A549 (cell line): ENCODE measurements around the gene ADARB1. TPM values are rescaled to one million over a fixed set of nuclear protein-coding genes. Genes with fewer than 3 reads are reported as not detected.

Source experiments
- ATAC-seq, 2 experiments: fragments of 200-7000 bp in 1 of 2; fragments of >200 bp in 1 of 2; cut with Nextera tagmentation in 1 of 2; cut with Tn5 transposase in 1 of 2; 3 replicates each; pipeline versions ENCODE4 v1.8.0 to v1.9.1; 2018 to 2020; ENCODE audit warnings: mild to moderate bottlenecking in 1 of 2, moderate library complexity in 1 of 2
- CTCF ChIA-PET: fragments of 300-600 bp; sonication (Branson Sonifier 250); formaldehyde crosslinking; extraction: SDS; loops from one replicate; lab custom pipeline; 2021; ENCODE audit warnings: antibody characterized with exemption, inconsistent platforms; lab: Yijun Ruan, JAX
- POLR2A ChIA-PET: fragments of 350-600 bp; formaldehyde crosslinking; extraction: SDS; loops from one replicate; lab custom pipeline; 2021; ENCODE audit warnings: antibody characterized with exemption, inconsistent platforms; lab: Yijun Ruan, JAX
- DNase-seq, 2 experiments: peaks; one replicate each; pipeline versions ENCODE4 v3.0.0 to v3.0.0-alpha.2; 2011 to 2016; ENCODE audit warnings: low read depth in 1 of 2, low spot score in 1 of 2
- FAIRE-seq: peaks from 2 replicates; lab custom pipeline; 2011; peaks lifted over from hg19 to GRCh38; lab: Jason Lieb, UNC
- H3K27ac ChIP-seq, 2 experiments: fragments of >200 bp; sonication (Bioruptor Twin); formaldehyde crosslinking; 3 replicates each; pipeline ENCODE4 v1.5.1; 2016 to 2017
- H3K4me1 ChIP-seq: fragments of >200 bp; sonication (Bioruptor Twin); formaldehyde crosslinking; 3 replicates; pipeline ENCODE4 v1.6.1; 2016
- H3K4me2 ChIP-seq: fragments of >200 bp; sonication (Bioruptor Twin); formaldehyde crosslinking; 3 replicates; pipeline ENCODE4 v1.6.1; 2016
- H3K4me3 ChIP-seq: fragments of >200 bp; sonication (Bioruptor Twin); formaldehyde crosslinking; 3 replicates; pipeline ENCODE4 v1.5.1; 2016
- H3K9me3 ChIP-seq: fragments of >200 bp; sonication (Bioruptor Twin); formaldehyde crosslinking; 3 replicates; pipeline ENCODE4 v1.6.1; 2016
- BCL3 ChIP-seq: fragments of >200 bp; sonication (Bioruptor Twin); formaldehyde crosslinking; IDR thresholded peaks from 3 replicates; pipeline ENCODE4 v1.6.1; 2016
- CBX8 ChIP-seq: fragments of 200-600 bp; sonication (generic); IDR thresholded peaks from 2 replicates; pipeline ENCODE4 v1.6.1; 2016
- CEBPB ChIP-seq, 2 experiments: fragments of >200 bp in 1 of 2; sonication (Bioruptor Twin) in 1 of 2; formaldehyde crosslinking in 1 of 2; IDR thresholded peaks; 2 replicates each; pipeline ENCODE4 v1.6.1; 2012 to 2016
- CHD4 ChIP-seq: fragments of 200-600 bp; sonication (generic); IDR thresholded peaks from 2 replicates; pipeline ENCODE4 v1.6.1; 2016; ENCODE audit warnings: antibody characterized with exemption, mild to moderate bottlenecking, borderline replicate concordance
- CTCF ChIP-seq: fragments of >200 bp; sonication (Bioruptor Twin); formaldehyde crosslinking; IDR thresholded peaks from 3 replicates; pipeline ENCODE4 v1.5.1; 2016
- E2F6 ChIP-seq: IDR thresholded peaks from 2 replicates; pipeline ENCODE4 v1.6.1; 2012; ENCODE audit warnings: low read depth, borderline replicate concordance
- EHF ChIP-seq: fragments of 250-450 bp; sonication (Bioruptor Pico); IDR thresholded peaks from 2 replicates; pipeline ENCODE4 v1.5.0; 2020; ENCODE audit warnings: mild to moderate bottlenecking
- EHMT2 ChIP-seq: fragments of 200-600 bp; sonication (generic); IDR thresholded peaks from 2 replicates; pipeline ENCODE4 v1.6.1; 2016; ENCODE audit warnings: antibody characterized with exemption, low read depth, mild to moderate bottlenecking, moderate library complexity
- ELK1 ChIP-seq: fragments of 150-350 bp; IDR thresholded peaks from 2 replicates; pipeline ENCODE4 v1.6.1; 2014; ENCODE audit warnings: low read depth, mild to moderate bottlenecking, low read length
- ESRRA ChIP-seq: fragments of 150-350 bp; IDR thresholded peaks from 2 replicates; pipeline ENCODE4 v1.6.1; 2014; ENCODE audit warnings: mild to moderate bottlenecking, low read length, borderline replicate concordance
- FOSB ChIP-seq: fragments of 250-450 bp; sonication (Bioruptor Pico); IDR thresholded peaks from 2 replicates; pipeline ENCODE4 v1.5.0; 2020; ENCODE audit warnings: mild to moderate bottlenecking, moderate library complexity
- FOSL2 ChIP-seq, 2 experiments: fragments of 450-650 bp in 1 of 2; fragments of >200 bp in 1 of 2; sonication (Bioruptor Twin) in 1 of 2; formaldehyde crosslinking; IDR thresholded peaks; 2 replicates each; pipeline versions ENCODE4 v1.5.0 to v1.6.1; 2016 to 2020; ENCODE audit warnings: mild to moderate bottlenecking in 1 of 2, moderate library complexity in 1 of 2
- FOXS1 ChIP-seq: fragments of 250-450 bp; sonication (Bioruptor Pico); IDR thresholded peaks from 2 replicates; pipeline ENCODE4 v1.5.0; 2020; ENCODE audit warnings: mild to moderate bottlenecking, moderate library complexity
- HDAC2 ChIP-seq: fragments of 200-600 bp; sonication (generic); IDR thresholded peaks from 2 replicates; pipeline ENCODE4 v1.6.1; 2016
- HES2 ChIP-seq: fragments of >200 bp; sonication (Bioruptor Twin); formaldehyde crosslinking; IDR thresholded peaks from 2 replicates; pipeline ENCODE4 v1.6.1; 2016
- HOXB13 ChIP-seq: fragments of 250-450 bp; sonication (Bioruptor Pico); IDR thresholded peaks from 2 replicates; pipeline ENCODE4 v1.5.0; 2020; ENCODE audit warnings: low read depth, mild to moderate bottlenecking, moderate library complexity
- HOXB5 ChIP-seq: fragments of 250-450 bp; sonication (Bioruptor Pico); IDR thresholded peaks from 2 replicates; pipeline ENCODE4 v1.5.0; 2020; ENCODE audit warnings: mild to moderate bottlenecking, moderate library complexity
- JUN ChIP-seq, 2 experiments: fragments of >200 bp; sonication (Bioruptor Twin); formaldehyde crosslinking; IDR thresholded peaks; 2 replicates in 1 of 2; 3 replicates in 1 of 2; pipeline ENCODE4 v1.6.1; 2016 to 2017
- KDM1A ChIP-seq: fragments of 200-600 bp; sonication (generic); IDR thresholded peaks from 2 replicates; pipeline ENCODE4 v1.6.1; 2016; ENCODE audit warnings: low read depth, mild to moderate bottlenecking
- MAFK ChIP-seq: fragments of 450-650 bp; IDR thresholded peaks from 2 replicates; pipeline ENCODE4 v1.6.1; 2014; ENCODE audit not compliant: partially characterized antibody
- NR3C1 ChIP-seq: fragments of >200 bp; sonication (Bioruptor Twin); formaldehyde crosslinking; IDR thresholded peaks from 3 replicates; pipeline ENCODE4 v1.6.1; 2017
- PHF8 ChIP-seq: fragments of 200-600 bp; sonication (generic); IDR thresholded peaks from 2 replicates; pipeline ENCODE4 v1.6.1; 2016; ENCODE audit warnings: low read depth, mild to moderate bottlenecking, antibody characterized with exemption, moderate library complexity, borderline replicate concordance
- RAD21 ChIP-seq, 2 experiments: fragments of >200 bp in 1 of 2; sonication (Bioruptor Twin) in 1 of 2; formaldehyde crosslinking in 1 of 2; IDR thresholded peaks in 1 of 2; conservative IDR thresholded peaks in 1 of 2; 2 replicates in 1 of 2; 3 replicates in 1 of 2; pipeline ENCODE4 v1.6.1; 2012 to 2018; ENCODE audit warnings: inconsistent platforms in 1 of 2
- RFX5 ChIP-seq: fragments of 450-650 bp; IDR thresholded peaks from 2 replicates; pipeline ENCODE4 v1.7.1; 2014; ENCODE audit warnings: antibody characterized with exemption, mild to moderate bottlenecking, moderate library complexity
- RNF2 ChIP-seq: fragments of 200-600 bp; sonication (generic); IDR thresholded peaks from 2 replicates; pipeline ENCODE4 v1.6.1; 2016; ENCODE audit warnings: low read depth, mild to moderate bottlenecking, antibody characterized with exemption, moderate library complexity, borderline replicate concordance
- SMC3 ChIP-seq: fragments of >200 bp; sonication (Bioruptor Twin); formaldehyde crosslinking; IDR thresholded peaks from 3 replicates; pipeline ENCODE4 v1.6.1; 2018; ENCODE audit warnings: inconsistent platforms
- SREBF2 ChIP-seq: fragments of 450-650 bp; IDR thresholded peaks from 2 replicates; pipeline ENCODE4 v1.6.1; 2014; ENCODE audit warnings: mild to moderate bottlenecking, moderate library complexity
- TFCP2L1 ChIP-seq: fragments of 250-450 bp; sonication (Bioruptor Pico); IDR thresholded peaks from 2 replicates; pipeline ENCODE4 v1.5.0; 2021; ENCODE audit warnings: mild to moderate bottlenecking
- USF2 ChIP-seq: fragments of 450-650 bp; IDR thresholded peaks from 2 replicates; pipeline ENCODE4 v1.6.1; 2014; ENCODE audit warnings: antibody characterized with exemption
- ZC3H11A ChIP-seq: fragments of 450-650 bp; IDR thresholded peaks from 2 replicates; pipeline ENCODE4 v1.6.1; 2014; ENCODE audit warnings: antibody characterized with exemption, mild to moderate bottlenecking
- ZNF302 ChIP-seq: fragments of 250-450 bp; sonication (Bioruptor Pico); IDR thresholded peaks from 2 replicates; pipeline ENCODE4 v1.9.0; 2021; ENCODE audit warnings: inconsistent platforms, mild to moderate bottlenecking, moderate library complexity
- ZSCAN20 ChIP-seq: fragments of 250-450 bp; sonication (Bioruptor Pico); IDR thresholded peaks from 2 replicates; pipeline ENCODE4 v1.8.0; 2022; ENCODE audit warnings: mild to moderate bottlenecking, moderate library complexity
- WGBS: methylation state at CpG from one replicate; pipeline ENCODE4 v1.1.6; 2017; ENCODE audit errors: missing lambda C conversion rate; 5-methylcytosine and 5-hydroxymethylcytosine counted together
- polyA minus RNA-seq: library from RNA; depleted of rRNA, polyadenylated mRNA; stranded (reverse); fragments of >200 nt; gene quantifications from 2 replicates; pipeline ENCODE4 v1.2.3, GENCODE V29; 2011; rRNA and poly(A)+ RNA removed
- polyA plus RNA-seq, 4 experiments: library from polyadenylated mRNA; depleted of rRNA in 3 of 4; stranded (reverse); fragments of >200 nt; fragmentation: RNase III in 1 of 4; extraction: RNeasy Plus Mini Kit Qiagen cat#74134 plus additional on column Dnase treatment in 1 of 4; gene quantifications; 2 replicates in 3 of 4; 3 replicates in 1 of 4; pipeline ENCODE4 v1.2.3, GENCODE V29; 2011 to 2017

ADARB1 gene
- polyA plus RNA-seq (2011; rRNA removed) (2.8 and 3.2 TPM in 2 replicates), polyA plus RNA-seq (2017; fragmentation: RNase III; extraction: RNeasy Plus Mini Kit Qiagen cat#74134 plus additional on column Dnase treatment) (5.0 to 6.7 TPM (median 5.7 TPM) in 3 replicates), polyA minus RNA-seq (4.7 and 5.2 TPM in 2 replicates)
- 2.5 and 3.0 TPM in 2 replicates for polyA plus RNA-seq (2012; cell fraction: cytosol; rRNA removed)
- 7.2 and 8.4 TPM in 2 replicates for polyA plus RNA-seq (2012; cell fraction: nucleus; rRNA removed)

GRCh38 chr21:45074048-45074817 lies at the start of gene ADARB1:
Gene ADARB1 (plus strand): TSS chr21:45074580. CDS start chr21:45171657, 97,077 bp downstream.
- no peak for FAIRE-seq
- ChIA-PET CTCF (interaction anchor here (1.2 kb wide), 1 partner anchor 55 kb away, joined by 3 read pairs; no protein-coding TSS in a partner anchor), POLR2A (no interaction called here)
- DNase-seq: peak; percentile 31 to 51
- Histone ChIP-seq H3K27ac (peak within 1 kb of the TSS; percentile 89 to 99), H3K9me3 (no peaks in the 10 kb centered on the region), H3K4me1 (0 out of 3 replicates have a peak, but pooled peaks cover 3% of the 10 kb centered on the region), H3K4me2 (peak within 1 kb of the TSS; percentile 96), H3K4me3 (peak within 1 kb of the TSS; percentile 98)
- peak; percentile 72 to 76 for ATAC-seq
- no CpG with 5 or more reads among the region's 132 CpGs for WGBS
- TF ChIP-seq ESRRA: no peak
- no peak for TF ChIP-seq KDM1A
- no peak for TF ChIP-seq MAFK
- TF ChIP-seq BCL3: 0 out of 3 replicates have a peak, but pooled peaks have one; percentile 42
- TF ChIP-seq ZC3H11A: no peak
- no peak for TF ChIP-seq USF2
- no peak for TF ChIP-seq FOXS1 (CRISPR knock-in tag)
- TF ChIP-seq EHMT2: no peak
- peak in 1 of 2 experiments; percentile 75; a peak in 3 of 5 replicates for TF ChIP-seq JUN (IDR thresholded peaks at IDR 0.05)
- no peak for TF ChIP-seq HOXB5 (CRISPR knock-in tag)
- no peak for TF ChIP-seq NR3C1
- no peak for TF ChIP-seq RFX5
- TF ChIP-seq FOSB (CRISPR knock-in tag): no peak
- no peak for TF ChIP-seq CBX8
- no peak for TF ChIP-seq ZNF302 (CRISPR knock-in tag)
- TF ChIP-seq CHD4: no peak
- TF ChIP-seq CTCF: no peak
- no peak for TF ChIP-seq ZSCAN20 (CRISPR knock-in tag)
- TF ChIP-seq FOSL2 (IDR thresholded peaks at IDR 0.05): no peak
- no peak for TF ChIP-seq FOSL2 (CRISPR knock-in tag; IDR thresholded peaks at IDR 0.05)
- TF ChIP-seq RNF2: no peak
- TF ChIP-seq HES2: no peak
- TF ChIP-seq SMC3: no peak
- TF ChIP-seq HDAC2: no peak
- TF ChIP-seq CEBPB (IDR thresholded peaks at IDR 0.05): no peak
- no peak for TF ChIP-seq HOXB13
- no peak for TF ChIP-seq EHF (CRISPR knock-in tag)
- TF ChIP-seq TFCP2L1: 0 out of 2 replicates have a peak, but pooled peaks have one; percentile 61
- TF ChIP-seq E2F6: no peak
- TF ChIP-seq PHF8: no peak
- no peak for TF ChIP-seq SREBF2
- TF ChIP-seq ELK1: no peak
- no peak for TF ChIP-seq RAD21 (conservative IDR thresholded peaks at IDR 0.05 in 1 of 2, IDR thresholded peaks at IDR 0.05 in 1 of 2)
